Measurements from ENCODE around the gene DDX10. TPM values are rescaled to one million over a fixed set of nuclear protein-coding genes. Genes with fewer than 3 reads are reported as not detected.
A peak's percentile ranks its signal among the peaks of the same experiment; 100 is the strongest.

Gene DDX10
- total RNA-seq, 1 experiment from 2014 or later = 48.3 TPM

GRCh38 chr11:108647387-108647700, 17.5 kb upstream of the DDX10 start:
- H3K23me2 ChIP-seq (ENCODE audit: insufficient read length, low read depth, low read length, poor library complexity, severe bottlenecking) = no peaks in the 10 kb centered on the region
- no peaks in the 10 kb centered on the region for H4K20me1 ChIP-seq (ENCODE audit: control insufficient read depth, insufficient read depth, insufficient read length)
- Mint-ChIP-seq H3K27ac (peak overlapping the region in 1 of 3 experiments; percentile 28; a peak in 2 of 7 replicates), H3K36me3 (ENCODE audit: insufficient read depth in 1 of 3, low read depth in 3 of 3) (peaks cover 0 to 4% (median 4%) of the 10 kb centered on the region in 3 experiments; a peak in 2 of 7 replicates), H3K27me3 (ENCODE audit: low read depth) (no peaks in the 10 kb centered on the region), H3K9me3 (peaks cover 4 to 5% of the 10 kb centered on the region in 2 experiments; a peak in 4 of 5 replicates), H3K4me3 (no peak overlapping the region), H3K4me1 (peaks cover 34 to 35% of the 10 kb centered on the region in 2 experiments)
- DNase-seq = no peak
- no peaks in the 10 kb centered on the region for H3K27me3 ChIP-seq (ENCODE audit: insufficient read depth, low read length)
- H2AFZ ChIP-seq (ENCODE audit: low read length) = no peak overlapping the region
- H3K9ac ChIP-seq (ENCODE audit: extremely low read depth, insufficient read length, low read length) = no peak overlapping the region
- H2BK120ac ChIP-seq (ENCODE audit: low read depth, low read length, poor library complexity, severe bottlenecking) = no peak overlapping the region
- no peaks in the 10 kb centered on the region for H3K4me1 ChIP-seq (ENCODE audit: insufficient read depth, low read length)
- no peak overlapping the region for H2BK5ac ChIP-seq (ENCODE audit: insufficient read length, low read length)
- H3K4ac ChIP-seq (ENCODE audit: low read depth, low read length) = no peak overlapping the region
- H2BK15ac ChIP-seq (ENCODE audit: low read depth, low read length) = no peak overlapping the region
- no peak overlapping the region for H3K56ac ChIP-seq (ENCODE audit: insufficient read length, low read depth, low read length)
- H2BK12ac ChIP-seq (ENCODE audit: insufficient read length, low read depth, low read length) = peak overlapping the region; percentile 2
- H3K18ac ChIP-seq (ENCODE audit: insufficient read length, low read depth, low read length) = no peak overlapping the region
- H3K79me2 ChIP-seq (ENCODE audit: insufficient read depth, low read length) = no peaks in the 10 kb centered on the region
- no peak overlapping the region for H2BK20ac ChIP-seq (ENCODE audit: low read depth, low read length, poor library complexity, severe bottlenecking)
- H4K5ac ChIP-seq (ENCODE audit: insufficient read length, low read depth, low read length) = no peak overlapping the region
- no peak for TF ChIP-seq CTCF (conservative IDR thresholded peaks at IDR 0.05)
- no peak overlapping the region for H2AK5ac ChIP-seq (ENCODE audit: insufficient read length, low read length)
- no CpG with 5 or more reads among the region's 3 CpGs for WGBS (ENCODE audit: extremely low coverage, insufficient read length, low lambda C conversion rate)
- no peak overlapping the region for H3K23ac ChIP-seq (ENCODE audit: insufficient read length, low read depth, low read length)
- no peak overlapping the region for H3K4me2 ChIP-seq (ENCODE audit: insufficient read depth, insufficient read length, low read length)
- H3K79me1 ChIP-seq (ENCODE audit: insufficient read depth, low read depth, low read length, poor library complexity, severe bottlenecking) = no peaks in the 10 kb centered on the region
- no peak overlapping the region for H4K8ac ChIP-seq (replicated peaks; ENCODE audit: insufficient read length, low read depth, low read length)
- H3K27ac ChIP-seq (ENCODE audit: insufficient read length, low read depth, low read length) = no peak overlapping the region
- H3T11ph ChIP-seq (ENCODE audit: low read length) = no peak overlapping the region
- H4K91ac ChIP-seq (ENCODE audit: insufficient read length, low read depth, low read length) = no peak overlapping the region
- H3K14ac ChIP-seq (ENCODE audit: insufficient read depth, low read length) = no peak overlapping the region
- no peaks in the 10 kb centered on the region for H3K9me3 ChIP-seq (ENCODE audit: control insufficient read depth, low read depth, low read length)
